OCI-LY1 (cell line): ENCODE data around the gene SDK2.
"Not testable (repeated sequence)": the region's sequence is repeated elsewhere in the genome, so short reads cannot be mapped to it uniquely, and the experiment has no call there.

Source experiments
- H2AFZ ChIP-seq: fragments of 200-600 bp; sonication (generic), shearing (Covaris generic); 2 replicates; pipeline ENCODE4 v1.6.0; 2014; ENCODE audit warnings: antibody characterized with exemption, mild to moderate bottlenecking, low read length
- H3F3A ChIP-seq: fragments of 200-600 bp; sonication (generic), shearing (Covaris generic); 2 replicates; pipeline ENCODE4 v1.6.0; 2014; ENCODE audit warnings: mild to moderate bottlenecking, antibody characterized with exemption, low read length, moderate library complexity; ENCODE audit not compliant: insufficient read depth
- H3K27ac ChIP-seq: fragments of 200-600 bp; sonication (generic); 2 replicates; pipeline ENCODE4 v1.5.1; 2014; ENCODE audit warnings: low read length, mixed run types, mild to moderate bottlenecking, low read depth; ENCODE audit not compliant: poor library complexity, severe bottlenecking
- H3K27me3 ChIP-seq: fragments of 200-600 bp; sonication (generic); 2 replicates; pipeline ENCODE4 v1.6.0; 2014; ENCODE audit warnings: antibody characterized with exemption, mild to moderate bottlenecking, low read length, moderate library complexity; ENCODE audit not compliant: insufficient read depth
- H3K36me3 ChIP-seq: fragments of 200-600 bp; sonication (generic); 2 replicates; pipeline ENCODE4 v1.6.1; 2014; ENCODE audit warnings: mild to moderate bottlenecking, antibody characterized with exemption, low read length, moderate library complexity, mixed read lengths; ENCODE audit not compliant: insufficient read depth
- H3K4me1 ChIP-seq: fragments of 200-600 bp; sonication (generic); 2 replicates; pipeline ENCODE4 v1.5.1; 2014; ENCODE audit warnings: mild to moderate bottlenecking, low read length, moderate library complexity; ENCODE audit not compliant: insufficient read depth, severe bottlenecking
- H3K4me2 ChIP-seq: fragments of 200-600 bp; sonication (generic), shearing (Covaris generic); 2 replicates; pipeline ENCODE4 v1.6.1; 2014; ENCODE audit warnings: low read length
- H3K4me3 ChIP-seq: fragments of 200-600 bp; sonication (generic); 2 replicates; pipeline ENCODE4 v1.5.1; 2014; ENCODE audit warnings: low read length, low read depth, mild to moderate bottlenecking, mixed read lengths; ENCODE audit not compliant: poor library complexity, severe bottlenecking
- H3K79me2 ChIP-seq: fragments of 200-600 bp; shearing (Covaris generic); 2 replicates; pipeline ENCODE4 v1.6.1; 2016; ENCODE audit warnings: mixed run types, low read length, mixed read lengths; ENCODE audit not compliant: insufficient read depth
- H3K9ac ChIP-seq: fragments of 200-600 bp; sonication (generic), shearing (Covaris generic); 2 replicates; pipeline ENCODE4 v1.6.1; 2014; ENCODE audit warnings: mild to moderate bottlenecking, low read length, mixed read lengths
- H3K9me2 ChIP-seq: fragments of 200-600 bp; sonication (generic), shearing (Covaris generic); 2 replicates; pipeline ENCODE4 v1.6.1; 2014; ENCODE audit warnings: low read depth, mild to moderate bottlenecking, low read length, mixed read lengths
- H3K9me3 ChIP-seq: fragments of 200-600 bp; shearing (Covaris generic); 2 replicates; pipeline ENCODE4 v1.6.1; 2014; ENCODE audit warnings: low read length, mixed read lengths
- H4K20me1 ChIP-seq: fragments of 200-600 bp; sonication (generic), shearing (Covaris generic); 2 replicates; pipeline ENCODE4 v1.6.0; 2016; ENCODE audit warnings: mild to moderate bottlenecking, low read length; ENCODE audit not compliant: insufficient read depth
- EZH2 ChIP-seq: fragments of 200-600 bp; sonication (generic), shearing (Covaris generic); IDR thresholded peaks from 2 replicates; pipeline ENCODE4 v1.8.0; 2017; ENCODE audit warnings: borderline replicate concordance, mixed run types, mild to moderate bottlenecking, antibody characterized with exemption, low read length, moderate library complexity, mixed read lengths
- TF ChIP-seq, protein P1 (sequence below): fragments of 200-600 bp; sonication (generic), shearing (Covaris generic); IDR thresholded peaks from 2 replicates; pipeline ENCODE4 v1.5.1; 2017; ENCODE audit warnings: mild to moderate bottlenecking, antibody characterized with exemption, low read length, moderate library complexity, mixed read lengths

SDK2 gene

GRCh38 chr17:73336408-73337329, 307.6 kb downstream of the SDK2 start:
- H3K9me3 ChIP-seq, result no peaks in the 10 kb centered on the region
- no peaks in the 10 kb centered on the region for H3K9me2 ChIP-seq
- no peaks in the 10 kb centered on the region for H3K36me3 ChIP-seq
- no peak overlapping the region for H3K27ac ChIP-seq
- no peaks in the 10 kb centered on the region for H4K20me1 ChIP-seq
- H3K4me1 ChIP-seq, result no peaks in the 10 kb centered on the region
- no peaks in the 10 kb centered on the region for H3F3A ChIP-seq
- no peaks in the 10 kb centered on the region for H3K79me2 ChIP-seq
- no peak overlapping the region for H3K9ac ChIP-seq
- H2AFZ ChIP-seq, result no peak overlapping the region
- peaks cover 6% of the 10 kb centered on the region; the same call in 1 of the 2 replicates for H3K27me3 ChIP-seq
- H3K4me2 ChIP-seq, result no peak overlapping the region
- no peak overlapping the region for H3K4me3 ChIP-seq
- TF ChIP-seq EZH2, result no peak
- TF ChIP-seq, protein P1, sequence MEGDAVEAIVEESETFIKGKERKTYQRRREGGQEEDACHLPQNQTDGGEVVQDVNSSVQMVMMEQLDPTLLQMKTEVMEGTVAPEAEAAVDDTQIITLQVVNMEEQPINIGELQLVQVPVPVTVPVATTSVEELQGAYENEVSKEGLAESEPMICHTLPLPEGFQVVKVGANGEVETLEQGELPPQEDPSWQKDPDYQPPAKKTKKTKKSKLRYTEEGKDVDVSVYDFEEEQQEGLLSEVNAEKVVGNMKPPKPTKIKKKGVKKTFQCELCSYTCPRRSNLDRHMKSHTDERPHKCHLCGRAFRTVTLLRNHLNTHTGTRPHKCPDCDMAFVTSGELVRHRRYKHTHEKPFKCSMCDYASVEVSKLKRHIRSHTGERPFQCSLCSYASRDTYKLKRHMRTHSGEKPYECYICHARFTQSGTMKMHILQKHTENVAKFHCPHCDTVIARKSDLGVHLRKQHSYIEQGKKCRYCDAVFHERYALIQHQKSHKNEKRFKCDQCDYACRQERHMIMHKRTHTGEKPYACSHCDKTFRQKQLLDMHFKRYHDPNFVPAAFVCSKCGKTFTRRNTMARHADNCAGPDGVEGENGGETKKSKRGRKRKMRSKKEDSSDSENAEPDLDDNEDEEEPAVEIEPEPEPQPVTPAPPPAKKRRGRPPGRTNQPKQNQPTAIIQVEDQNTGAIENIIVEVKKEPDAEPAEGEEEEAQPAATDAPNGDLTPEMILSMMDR, result no peak

DNA sequence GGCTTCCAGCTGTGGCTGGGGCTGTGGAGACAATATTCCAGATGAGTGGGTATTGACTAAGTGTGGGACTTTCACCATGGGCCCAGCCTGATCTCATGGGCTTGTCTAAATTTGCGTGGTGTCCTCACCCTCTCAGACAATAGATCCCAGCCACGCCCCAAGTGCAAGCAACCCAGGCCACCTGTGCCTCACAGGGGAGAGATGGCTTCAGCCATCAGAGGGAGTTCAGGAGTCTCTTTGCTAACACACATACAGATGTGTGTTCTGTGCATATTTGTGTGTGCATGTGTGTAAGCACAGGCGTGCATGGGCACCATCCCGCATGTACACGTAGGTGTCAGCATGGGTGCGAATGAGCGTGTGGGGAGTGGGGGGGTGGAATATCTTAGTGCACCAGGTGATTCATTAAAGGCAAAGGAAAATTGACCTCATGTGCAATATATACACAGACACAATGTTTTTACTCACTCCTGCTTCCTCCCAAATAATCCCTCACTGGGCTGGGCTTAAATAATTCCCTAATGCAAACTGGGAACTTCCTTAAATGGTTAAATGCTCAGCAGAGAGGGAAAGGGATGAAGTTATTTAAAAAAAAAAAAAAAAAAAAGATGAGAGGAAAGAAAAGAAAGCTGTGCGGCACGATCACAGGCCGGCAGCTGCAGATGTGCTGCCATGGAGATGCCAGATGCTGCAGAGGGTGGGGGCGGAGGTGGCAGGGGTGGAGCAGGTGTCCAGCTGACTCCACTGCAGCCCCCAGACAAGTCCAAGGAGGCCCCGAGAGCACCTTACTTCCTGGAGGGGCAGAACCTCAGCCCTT, 308.4 kb downstream of the SDK2 start:
- Histone ChIP-seq H3K27me3 (peaks cover 6% of the 10 kb centered on the region; the same call in 1 of the 2 replicates), H3K4me3 (no peak overlapping the region), H3F3A (no peaks in the 10 kb centered on the region), H3K4me2 (no peak overlapping the region), H3K9me2 (no peaks in the 10 kb centered on the region), H3K79me2 (no peaks in the 10 kb centered on the region), H3K4me1 (no peaks in the 10 kb centered on the region), H3K36me3 (no peaks in the 10 kb centered on the region), H2AFZ (no peak overlapping the region), H3K9ac (no peak overlapping the region), H4K20me1 (no peaks in the 10 kb centered on the region), H3K27ac (no peak overlapping the region), H3K9me3 (no peaks in the 10 kb centered on the region)
- TF ChIP-seq EZH2, result no peak
- TF ChIP-seq, protein P1, result no peak

GRCh38 chr17:73334771-73335513, 309.3 kb downstream of the SDK2 start:
- Histone ChIP-seq H3K79me2 (no peaks in the 10 kb centered on the region), H3K36me3 (no peaks in the 10 kb centered on the region), H3K4me3 (no peak overlapping the region), H2AFZ (no peak overlapping the region), H3K27ac (no peak overlapping the region), H3K27me3 (peaks cover 6% of the 10 kb centered on the region; the same call in 1 of the 2 replicates), H3K9me2 (no peaks in the 10 kb centered on the region), H3K9me3 (no peaks in the 10 kb centered on the region), H3K4me2 (no peak overlapping the region), H4K20me1 (no peaks in the 10 kb centered on the region), H3K4me1 (no peaks in the 10 kb centered on the region), H3K9ac (no peak overlapping the region), H3F3A (no peaks in the 10 kb centered on the region)
- no peak for TF ChIP-seq EZH2
- TF ChIP-seq, protein P1, result no peak

DNA sequence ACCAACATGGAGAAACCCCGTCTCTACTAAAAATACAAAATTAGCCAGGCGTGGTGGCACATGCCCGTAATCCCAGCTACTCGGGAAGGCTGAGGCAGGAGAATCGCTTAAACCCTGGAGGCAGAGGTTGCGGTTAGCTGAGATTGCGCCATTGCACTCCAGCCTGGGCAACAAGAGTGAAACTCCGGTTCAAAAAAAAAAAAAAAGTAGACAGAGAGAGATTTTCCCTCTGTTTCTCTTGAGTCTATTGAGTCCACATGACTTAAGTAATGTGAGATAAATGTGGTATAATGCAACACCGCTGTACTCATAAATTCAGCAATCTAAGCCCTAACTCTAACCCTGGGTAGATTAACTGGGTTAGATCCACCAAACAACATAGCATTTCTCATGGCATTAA, 310.8 kb downstream of the SDK2 start:
- H3K9ac ChIP-seq, H3K27me3 ChIP-seq: not testable (repeated sequence)

More for the DNA sequence above, 310.8 kb downstream of the SDK2 start:
- H3K9me3 ChIP-seq, H3K36me3 ChIP-seq, H3K79me2 ChIP-seq, H3K4me2 ChIP-seq, H3K4me1 ChIP-seq, H3F3A ChIP-seq, H3K27ac ChIP-seq, H2AFZ ChIP-seq, H3K9me2 ChIP-seq, H3K4me3 ChIP-seq, H4K20me1 ChIP-seq: not testable (repeated sequence)
